Islet of Langerhans (tissue), 1 donor: ENCODE measurements around the gene PC.

Experiments
- FAIRE-seq: peaks from one replicate; lab custom pipeline; 2011; peaks lifted over from hg19 to GRCh38; lab: Jason Lieb, UNC

The PC gene

DNA sequence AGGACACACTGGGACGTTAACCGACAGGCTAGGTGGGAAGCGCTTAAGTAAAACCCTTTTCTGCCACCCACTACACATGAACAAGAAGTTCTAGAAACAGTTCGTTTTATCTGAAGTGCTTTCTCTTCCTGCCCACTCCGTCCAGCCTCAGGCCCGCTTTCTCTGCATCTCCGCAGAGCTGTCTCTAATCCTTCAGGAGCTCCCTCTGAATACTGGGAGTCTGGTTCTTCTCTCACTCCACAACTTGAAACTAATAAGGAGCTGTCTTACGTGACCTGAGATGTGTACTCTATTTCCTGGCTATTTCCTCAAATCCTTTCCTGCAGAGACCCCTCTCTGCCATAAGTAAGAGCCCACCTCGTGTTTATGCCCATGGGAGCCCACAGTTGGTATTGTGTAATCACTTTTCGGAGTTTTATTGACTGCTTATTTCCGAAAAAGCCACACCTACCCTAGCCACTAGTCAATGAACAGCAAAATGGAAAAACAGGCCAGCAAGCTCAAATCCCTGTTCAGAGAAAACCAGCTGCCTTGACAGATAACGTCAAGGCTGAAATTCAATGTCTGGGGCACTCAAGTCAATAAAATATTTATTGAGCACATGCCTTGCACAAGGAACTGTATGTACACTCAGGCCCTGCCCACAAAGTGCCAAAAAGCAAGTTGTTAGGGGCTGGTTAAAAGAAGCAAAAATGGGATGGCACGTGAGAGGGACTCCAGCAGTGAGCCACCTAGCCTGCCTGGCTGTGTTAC is 4.9 kb downstream of the PC start:
- no peak for FAIRE-seq

DNA sequence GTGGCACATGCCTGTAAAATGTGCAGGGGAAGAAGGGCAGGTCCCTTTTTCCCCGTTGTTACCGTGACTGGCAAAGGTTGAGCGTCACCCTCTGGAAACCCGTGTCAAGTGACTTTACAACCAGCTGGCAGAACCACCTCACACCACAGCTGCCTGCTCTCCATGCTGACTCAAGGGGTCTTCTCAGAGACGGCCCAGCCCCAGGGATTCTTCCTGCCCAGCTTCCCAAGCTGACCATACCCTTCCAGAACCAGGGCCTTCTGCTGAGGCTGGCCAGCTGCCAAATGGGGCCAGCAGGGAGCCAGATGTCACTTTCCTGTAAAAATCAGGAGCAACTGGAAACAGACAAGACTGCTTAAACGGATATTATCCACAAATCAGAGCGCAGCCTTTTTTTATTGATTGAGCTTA is 6.3 kb downstream of the PC start:
- no peak for FAIRE-seq

DNA sequence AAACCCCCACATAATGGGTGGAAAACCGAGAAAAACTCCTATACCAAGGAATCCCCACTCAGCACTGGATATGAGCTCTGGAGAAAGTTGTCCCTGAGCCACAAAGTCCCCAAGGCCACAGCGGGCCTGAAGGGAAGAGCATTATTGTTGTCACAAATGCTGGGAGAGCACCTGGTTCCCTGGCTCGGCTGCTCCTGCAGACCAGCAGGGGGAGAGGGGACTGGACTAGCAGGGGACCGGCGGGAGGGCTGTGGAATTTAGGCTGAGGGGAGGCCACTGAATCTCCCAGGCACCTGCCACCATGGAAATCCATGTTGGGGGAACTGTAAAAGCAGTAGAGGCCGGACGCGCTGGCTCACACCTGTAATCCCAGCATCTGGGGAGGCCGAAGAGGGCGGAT is 7.0 kb downstream of the PC start:
- FAIRE-seq, result no peak

GRCh38 chr11:66950112-66950535 is 8.1 kb downstream of the PC start:
- no peak for FAIRE-seq

DNA sequence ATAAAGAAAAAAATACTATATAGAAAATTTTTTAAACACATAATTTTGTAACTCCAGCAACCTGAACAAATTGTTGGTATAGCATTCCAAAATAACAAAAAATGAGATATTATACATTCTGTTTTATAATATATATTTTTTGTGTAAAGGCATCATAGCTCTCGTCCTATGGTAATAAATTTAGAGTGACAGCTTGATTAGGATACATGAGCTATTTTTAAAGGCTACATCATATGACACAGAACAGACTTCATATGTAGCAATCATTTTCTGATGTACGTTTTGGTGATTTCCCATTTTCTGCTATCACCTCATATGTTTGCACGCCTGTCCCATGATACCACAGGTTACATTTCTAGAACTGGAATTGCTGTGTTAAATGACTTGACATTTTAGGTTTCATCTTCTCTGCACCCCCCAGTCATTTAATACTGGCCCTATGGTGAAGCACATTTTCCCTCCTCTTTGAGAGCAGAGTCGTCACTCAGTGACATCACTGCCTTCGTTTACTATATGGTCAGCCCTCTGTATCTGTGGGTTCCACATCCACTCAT is 19.5 kb downstream of the PC start:
- no peak for FAIRE-seq

- FAIRE-seq, result no peak
Observed at GRCh38 chr11:66937193-66937733, 20.9 kb downstream of the PC start.

- no peak for FAIRE-seq
Observed at GRCh38 chr11:66936311-66936711, 21.9 kb downstream of the PC start.

GRCh38 chr11:66934950-66935779 is 23.0 kb downstream of the PC start:
- FAIRE-seq, result no peak

- FAIRE-seq, result no peak
Observed at GRCh38 chr11:66933531-66933930, 24.7 kb downstream of the PC start.

DNA sequence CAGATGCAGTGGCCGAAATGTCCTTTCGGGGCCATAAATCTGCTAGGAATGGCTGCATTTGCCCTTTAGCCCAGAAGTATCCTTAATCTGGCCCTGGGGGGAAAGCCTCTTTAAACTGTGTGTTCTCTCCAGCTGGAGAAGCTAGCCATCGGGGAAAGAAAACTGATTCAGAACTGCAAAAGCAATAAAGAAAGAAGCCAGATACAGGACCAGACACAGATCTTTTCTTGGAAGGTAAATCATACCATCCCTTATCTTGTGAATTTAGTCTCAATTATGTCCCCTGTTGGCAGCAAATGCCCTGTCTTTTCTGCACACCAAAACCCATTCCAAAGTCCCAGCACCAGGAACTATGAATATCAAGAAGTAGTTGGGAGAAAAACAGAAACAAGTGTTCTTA is 25.6 kb downstream of the PC start:
- no peak for FAIRE-seq

GRCh38 chr11:66929753-66930152 is 28.4 kb downstream of the PC start:
- FAIRE-seq, result no peak

GRCh38 chr11:66924272-66924671 is 33.9 kb downstream of the PC start:
- FAIRE-seq, result no peak

- no peak for FAIRE-seq
Observed at GRCh38 chr11:66922551-66922950, 35.6 kb downstream of the PC start.

GRCh38 chr11:66920978-66921784 is 37.0 kb downstream of the PC start:
- FAIRE-seq, result no peak

- FAIRE-seq, result no peak
Observed at GRCh38 chr11:66919923-66920322, 38.3 kb downstream of the PC start.

DNA sequence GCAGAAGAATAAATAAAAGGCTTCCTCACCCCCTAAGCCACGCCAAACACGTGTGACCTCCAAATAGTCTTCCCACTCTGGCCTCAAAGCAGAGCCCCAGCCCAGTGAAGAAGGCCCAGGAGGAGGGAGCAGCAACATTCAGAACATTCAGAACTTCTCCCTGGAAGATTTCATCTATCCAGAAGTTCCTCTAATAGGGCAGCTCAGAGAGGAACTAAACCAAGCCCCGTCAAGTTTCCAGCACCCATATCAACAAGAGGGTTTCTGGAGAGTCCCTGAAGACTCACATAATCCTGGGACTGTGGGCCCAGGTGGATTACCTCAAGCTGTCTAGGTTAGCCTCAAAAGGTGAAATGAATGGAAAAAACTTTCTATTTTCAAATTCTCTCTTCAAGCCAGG is 39.4 kb downstream of the PC start:
- no peak for FAIRE-seq

- FAIRE-seq, result no peak
Observed at GRCh38 chr11:66915866-66916265, 42.3 kb downstream of the PC start.

DNA sequence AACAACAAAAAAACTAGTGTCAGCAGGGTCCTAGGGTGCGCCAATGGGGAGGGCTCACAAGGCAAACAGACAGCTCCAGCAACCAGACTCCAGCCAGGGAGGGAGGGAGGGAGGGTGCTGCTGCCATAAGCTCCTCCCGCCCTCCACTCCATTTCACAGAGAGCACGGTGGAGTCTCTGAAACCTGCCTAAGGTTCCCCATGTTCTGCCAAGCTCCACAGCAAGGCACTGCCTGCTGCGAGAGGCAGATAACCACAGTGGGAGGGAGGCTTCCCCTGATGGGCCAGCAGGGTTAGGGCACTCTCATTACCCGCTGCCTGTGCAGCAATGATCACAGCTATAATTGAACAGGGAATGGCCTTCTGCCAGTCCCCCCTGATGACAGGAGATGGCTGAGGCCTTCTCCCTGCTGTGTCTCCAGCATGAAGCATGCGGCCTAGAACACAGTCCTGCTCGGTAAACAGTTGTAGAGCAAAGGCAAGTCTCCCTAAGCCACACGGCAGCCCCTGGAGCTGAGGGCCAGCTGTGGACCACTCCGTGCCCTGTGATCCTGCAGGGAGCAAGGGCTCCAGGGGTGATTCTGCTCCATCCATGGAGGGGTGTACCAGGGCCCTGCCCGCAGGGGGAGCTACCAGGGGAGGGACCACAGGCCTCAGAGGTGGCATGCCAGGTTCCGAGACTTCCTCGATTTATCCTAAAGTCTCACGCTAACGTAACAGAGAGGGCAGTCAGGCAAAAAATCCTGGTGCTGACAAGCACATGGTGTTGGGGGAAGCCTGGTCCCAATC is 42.9 kb downstream of the PC start:
- FAIRE-seq, result no peak

DNA sequence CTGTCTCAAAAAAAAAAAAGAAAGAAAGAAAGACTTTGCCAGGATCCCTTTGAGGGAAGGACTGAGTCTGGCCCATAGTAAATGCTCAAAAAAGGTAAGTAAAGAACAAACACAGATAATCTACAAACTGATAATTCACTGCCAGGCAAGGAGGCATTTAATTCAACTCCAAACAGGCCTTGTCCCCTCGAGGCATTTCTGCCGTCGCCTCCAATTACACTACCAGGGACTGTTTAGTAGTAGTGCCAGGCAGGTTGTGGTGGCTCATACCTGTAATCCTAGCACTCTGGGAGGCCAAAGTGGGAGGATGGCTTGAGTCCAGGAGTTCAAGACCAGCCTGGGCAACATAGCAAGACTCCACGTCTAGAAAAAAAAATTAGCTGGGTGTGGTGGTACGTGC is 43.7 kb downstream of the PC start:
- no peak for FAIRE-seq

DNA sequence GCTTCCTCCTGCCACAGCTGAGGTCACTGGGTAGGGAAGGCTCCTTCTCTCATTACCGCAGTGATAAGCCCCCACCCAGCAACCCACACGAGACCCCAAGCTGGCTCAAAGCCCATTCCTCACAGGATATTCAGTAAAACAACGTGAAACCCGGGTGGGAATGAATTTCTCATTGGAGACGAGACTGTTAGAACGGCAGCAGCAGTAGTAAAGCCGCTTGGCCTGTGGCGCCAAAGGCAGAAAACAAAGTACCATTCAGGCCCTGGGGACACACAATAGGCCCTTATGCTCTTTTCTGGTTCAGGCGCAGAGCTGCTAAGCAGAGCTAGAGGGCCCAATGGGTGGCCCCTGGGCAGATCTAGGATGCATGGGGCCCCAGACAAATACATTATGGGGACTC is 45.3 kb downstream of the PC start:
- no peak for FAIRE-seq

DNA sequence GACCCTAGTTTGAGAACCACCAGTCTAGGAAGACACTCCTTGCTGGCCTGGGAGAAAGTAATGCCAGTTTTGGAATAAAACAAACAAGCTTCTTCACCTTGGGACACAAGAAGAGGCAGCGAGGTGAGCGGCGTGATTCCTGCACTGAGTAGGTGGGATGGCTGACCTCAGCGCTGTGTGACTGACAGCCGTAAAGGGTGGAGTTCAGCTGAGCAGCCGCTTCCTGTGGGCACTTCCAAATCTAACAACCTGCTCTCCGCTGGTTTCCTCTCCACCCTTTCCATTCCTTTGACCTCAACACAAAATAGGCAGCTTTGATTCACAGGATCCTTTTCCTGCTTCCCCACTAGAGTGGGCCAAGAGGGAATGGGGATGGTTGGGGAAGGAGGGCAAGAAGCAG is 45.8 kb downstream of the PC start:
- no peak for FAIRE-seq

DNA sequence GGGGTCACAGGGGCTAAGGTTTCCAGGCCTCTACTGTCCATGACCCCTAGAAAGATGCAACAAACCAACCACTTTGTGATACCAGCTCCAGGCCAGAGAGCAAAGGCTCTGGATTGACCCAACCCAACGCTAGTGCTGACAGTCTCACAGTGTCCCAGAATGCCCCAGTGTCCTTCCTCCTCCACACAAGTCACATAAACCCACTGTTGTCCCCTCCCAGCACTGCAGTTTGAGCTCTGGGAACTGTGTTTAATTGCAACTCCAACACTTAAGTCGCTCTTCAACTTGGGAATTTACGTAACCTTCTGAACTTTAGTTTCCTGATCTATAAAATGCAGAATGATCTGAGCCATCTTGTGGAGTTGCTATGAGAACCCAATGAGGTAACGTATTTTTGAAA is 47.5 kb downstream of the PC start:
- FAIRE-seq, result no peak
